Caco-2 (cell line): ENCODE measurements around the gene CBX7. TPM values are rescaled to one million over a fixed set of nuclear protein-coding genes. Genes with fewer than 3 reads are reported as not detected.
A peak's percentile ranks its signal among the peaks of the same experiment; 100 is the strongest.

Experiments used
- BruUV-seq: library from RNA; stranded (reverse); fragments of 400-500 nt; replicated peaks from 2 replicates; lab custom pipeline; 2021; lab: Mats Ljungman, UMichigan
- CTCF ChIA-PET: fragments of 300-600 bp; sonication (Branson Sonifier 250); formaldehyde crosslinking; loops from one replicate; lab custom pipeline; 2022; ENCODE audit warnings: antibody characterized with exemption; lab: Charles Lee
- POLR2A ChIA-PET: fragments of 300-600 bp; sonication (Branson Sonifier 250); formaldehyde crosslinking; loops from one replicate; lab custom pipeline; 2022; ENCODE audit warnings: antibody characterized with exemption; lab: Charles Lee
- DNase-seq, 2 experiments: peaks; one replicate each; pipeline versions ENCODE4 v3.0.0 to v3.0.0-alpha.2; 2020 to 2022
- H3K27me3 ChIP-seq: replicated peaks from 2 replicates; pipeline ENCODE4 v1.6.0; 2011; ENCODE audit warnings: low read length; ENCODE audit not compliant: control insufficient read depth, insufficient read depth
- H3K36me3 ChIP-seq: 2 replicates; pipeline ENCODE4 v1.5.1; 2011; ENCODE audit warnings: low read length; ENCODE audit not compliant: control insufficient read depth, insufficient read depth
- H3K4me1 ChIP-seq: fragments of 250-450 bp; sonication (Bioruptor Pico); 2 replicates; pipeline ENCODE4 v1.5.1; 2020; ENCODE audit warnings: mild to moderate bottlenecking
- H3K4me3 ChIP-seq: 2 replicates; pipeline ENCODE4 v1.5.1; 2011; ENCODE audit warnings: low read depth, mild to moderate bottlenecking, control low read depth, low read length
- H3K9me3 ChIP-seq: fragments of 250-450 bp; sonication (Bioruptor Pico); 2 replicates; pipeline ENCODE4 v1.5.1; 2020; ENCODE audit warnings: mild to moderate bottlenecking, moderate library complexity
- H3K27ac Mint-ChIP-seq: one replicate; pipeline ENCODE4 v1.8.0; 2022; ENCODE audit warnings: mixed read lengths; ENCODE audit not compliant: unreplicated experiment
- H3K27me3 Mint-ChIP-seq: one replicate; pipeline ENCODE4 v1.8.0; 2022; ENCODE audit warnings: mixed read lengths; ENCODE audit not compliant: insufficient read depth, unreplicated experiment
- H3K36me3 Mint-ChIP-seq: one replicate; pipeline ENCODE4 v1.8.0; 2022; ENCODE audit warnings: mild to moderate bottlenecking, mixed read lengths; ENCODE audit not compliant: insufficient read depth, unreplicated experiment
- H3K4me1 Mint-ChIP-seq: one replicate; pipeline ENCODE4 v1.8.0; 2022; ENCODE audit warnings: low read depth, mixed read lengths; ENCODE audit not compliant: unreplicated experiment
- H3K4me3 Mint-ChIP-seq: one replicate; pipeline ENCODE4 v1.8.0; 2022; ENCODE audit warnings: mild to moderate bottlenecking, moderate library complexity, mixed read lengths; ENCODE audit not compliant: unreplicated experiment
- H3K9me3 Mint-ChIP-seq: one replicate; pipeline ENCODE4 v1.8.0; 2022; ENCODE audit warnings: mixed read lengths; ENCODE audit not compliant: unreplicated experiment
- CTCF ChIP-seq, 2 experiments: fragments of 200-600 bp in 1 of 2; IDR thresholded peaks; 1 replicate in 1 of 2; 2 replicates in 1 of 2; pipeline versions ENCODE4 v1.5.1 to v1.8.0; 2011 to 2022; ENCODE audit warnings: antibody characterized with exemption in 1 of 2, control low read depth in 1 of 2, inconsistent platforms in 1 of 2, low read depth in 1 of 2, low read length in 1 of 2, mild to moderate bottlenecking in 1 of 2, moderate library complexity in 1 of 2; ENCODE audit not compliant: insufficient read depth in 1 of 2, severe bottlenecking in 1 of 2, unreplicated experiment in 1 of 2
- intact Hi-C: fragments of 100-400 bp; cut with micrococcal nuclease; formaldehyde crosslinking; loops from one replicate; pipeline ENCODE4 v1.10.0; 2022; ENCODE audit not compliant: unreplicated experiment
- total RNA-seq: library from RNA; stranded (reverse); gene quantifications from 2 replicates; pipeline ENCODE4 v1.2.3, GENCODE V29; 2022

Gene CBX7
- total RNA-seq, 1 experiment from 2014 or later, result 4.4 TPM

GRCh38 chr22:39181356-39181755, 28.9 kb upstream of the CBX7 start:
- Mint-ChIP-seq H3K4me1 (peaks cover 29% of the 10 kb centered on the region), H3K36me3 (peaks cover 2% of the 10 kb centered on the region), H3K27ac (no peak overlapping the region), H3K9me3 (peaks cover 11% of the 10 kb centered on the region), H3K27me3 (no peaks in the 10 kb centered on the region), H3K4me3 (no peak overlapping the region)
- intact Hi-C loops, result no loop called here
- CTCF ChIA-PET, result no interaction called here
- POLR2A ChIA-PET, result no interaction called here
- Histone ChIP-seq H3K4me1 (peaks cover 12% of the 10 kb centered on the region), H3K4me3 (no peak overlapping the region), H3K27me3 (no peaks in the 10 kb centered on the region), H3K36me3 (no peaks in the 10 kb centered on the region), H3K9me3 (peaks cover 4% of the 10 kb centered on the region; the same call in 1 of the 2 replicates)
- no peak for DNase-seq
- BruUV-seq, result no TSS peak
- TF ChIP-seq CTCF (IDR thresholded peaks at IDR 0.05; ENCODE audit: insufficient read depth in 1 of 2, low read depth in 1 of 2, low read length in 1 of 2, severe bottlenecking in 1 of 2, unreplicated experiment in 1 of 2), result no peak

- H3K9me3 Mint-ChIP-seq, result peaks cover 11% of the 10 kb centered on the region
- ChIA-PET CTCF (interaction anchor here (0.7 kb wide), 1 partner anchor 132 kb away, joined by 3 read pairs; no protein-coding TSS in a partner anchor), POLR2A (no interaction called here)
- intact Hi-C loops, result no loop called here
- DNase-seq, result no peak
- H3K36me3 Mint-ChIP-seq, result peaks cover 12% of the 10 kb centered on the region
- Histone ChIP-seq H3K9me3 (peaks cover 4% of the 10 kb centered on the region; the same call in 1 of the 2 replicates), H3K4me3 (no peak overlapping the region), H3K36me3 (no peaks in the 10 kb centered on the region), H3K27me3 (no peaks in the 10 kb centered on the region), H3K4me1 (peaks cover 27% of the 10 kb centered on the region)
- H3K4me3 Mint-ChIP-seq, result no peak overlapping the region
- TF ChIP-seq CTCF (IDR thresholded peaks at IDR 0.05; ENCODE audit: insufficient read depth in 1 of 2, low read depth in 1 of 2, low read length in 1 of 2, severe bottlenecking in 1 of 2, unreplicated experiment in 1 of 2), result no peak
- BruUV-seq, result no TSS peak
- no peaks in the 10 kb centered on the region for H3K27me3 Mint-ChIP-seq
- peaks cover 39% of the 10 kb centered on the region for H3K4me1 Mint-ChIP-seq
- peak overlapping the region; percentile 72 for H3K27ac Mint-ChIP-seq
These were observed 27.4 kb upstream of the CBX7 start for GRCh38 chr22:39179841-39180335.

- peaks cover 11% of the 10 kb centered on the region for H3K9me3 Mint-ChIP-seq
- no peak for DNase-seq
- ChIA-PET POLR2A (no interaction called here), CTCF (interaction anchor here (0.7 kb wide), 1 partner anchor 133 kb away, joined by 3 read pairs; no protein-coding TSS in a partner anchor)
- Histone ChIP-seq H3K4me3 (no peak overlapping the region), H3K27me3 (no peaks in the 10 kb centered on the region), H3K9me3 (peaks cover 4% of the 10 kb centered on the region; the same call in 1 of the 2 replicates), H3K4me1 (peaks cover 32% of the 10 kb centered on the region), H3K36me3 (no peaks in the 10 kb centered on the region)
- TF ChIP-seq CTCF (IDR thresholded peaks at IDR 0.05; ENCODE audit: insufficient read depth in 1 of 2, low read depth in 1 of 2, low read length in 1 of 2, severe bottlenecking in 1 of 2, unreplicated experiment in 1 of 2), result no peak
- H3K27ac Mint-ChIP-seq, result peak overlapping the region; percentile 72
- peaks cover 44% of the 10 kb centered on the region for H3K4me1 Mint-ChIP-seq
- BruUV-seq, result no TSS peak
- intact Hi-C loops, result no loop called here
- no peak overlapping the region for H3K4me3 Mint-ChIP-seq
- peaks cover 17% of the 10 kb centered on the region for H3K36me3 Mint-ChIP-seq
- no peaks in the 10 kb centered on the region for H3K27me3 Mint-ChIP-seq
These were observed 26.9 kb upstream of the CBX7 start for GRCh38 chr22:39179401-39179827.
